Measurements from ENCODE around the gene MTMR3. TPM values are rescaled to one million over a fixed set of nuclear protein-coding genes. Genes with fewer than 3 reads are reported as not detected.

MTMR3 gene
- total RNA-seq, 1 experiment from 2014 or later: 26.8 TPM

DNA sequence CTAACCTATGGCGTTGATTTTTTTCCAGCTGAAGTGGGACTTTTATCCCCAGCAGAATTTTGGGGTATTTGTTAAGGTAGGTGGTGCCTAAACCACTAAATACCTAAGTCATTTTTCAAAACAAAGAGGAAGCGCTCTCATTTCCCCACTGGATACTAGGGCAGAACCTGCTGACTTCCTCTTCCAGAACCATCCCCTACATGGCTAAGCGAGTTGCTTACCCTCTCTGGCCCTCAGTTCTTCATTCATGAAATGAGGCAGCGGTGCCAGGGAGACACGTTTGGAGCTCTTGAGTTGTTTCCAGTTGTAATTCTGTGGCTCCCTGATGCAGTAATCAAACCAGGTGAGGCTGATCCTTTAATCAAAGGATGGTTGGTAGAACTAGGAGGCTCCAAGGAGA is 10.0 kb upstream of the MTMR3 start:
- no peak overlapping the region for H3K27ac ChIP-seq (ENCODE audit: low read length)

GRCh38 chr22:29873943-29874342 is 9.0 kb upstream of the MTMR3 start:
- H3K9me3 ChIP-seq (ENCODE audit: control insufficient read depth, insufficient read depth, low read depth, low read length): no peaks in the 10 kb centered on the region
- no peak overlapping the region for H3K27ac ChIP-seq (ENCODE audit: low read length)
- in situ Hi-C loops (cut with HindIII; ENCODE audit: low pct_unique_long_range_greater_than_20kb, low sequenced_read_pairs) (no loop called here), intact Hi-C loops (cut with micrococcal nuclease; ENCODE audit: unreplicated experiment) (no loop called here)
- no peak overlapping the region for H3K4me3 ChIP-seq (ENCODE audit: low read depth in 2 of 2, low read length in 2 of 2)
- TF ChIP-seq, protein P1, sequence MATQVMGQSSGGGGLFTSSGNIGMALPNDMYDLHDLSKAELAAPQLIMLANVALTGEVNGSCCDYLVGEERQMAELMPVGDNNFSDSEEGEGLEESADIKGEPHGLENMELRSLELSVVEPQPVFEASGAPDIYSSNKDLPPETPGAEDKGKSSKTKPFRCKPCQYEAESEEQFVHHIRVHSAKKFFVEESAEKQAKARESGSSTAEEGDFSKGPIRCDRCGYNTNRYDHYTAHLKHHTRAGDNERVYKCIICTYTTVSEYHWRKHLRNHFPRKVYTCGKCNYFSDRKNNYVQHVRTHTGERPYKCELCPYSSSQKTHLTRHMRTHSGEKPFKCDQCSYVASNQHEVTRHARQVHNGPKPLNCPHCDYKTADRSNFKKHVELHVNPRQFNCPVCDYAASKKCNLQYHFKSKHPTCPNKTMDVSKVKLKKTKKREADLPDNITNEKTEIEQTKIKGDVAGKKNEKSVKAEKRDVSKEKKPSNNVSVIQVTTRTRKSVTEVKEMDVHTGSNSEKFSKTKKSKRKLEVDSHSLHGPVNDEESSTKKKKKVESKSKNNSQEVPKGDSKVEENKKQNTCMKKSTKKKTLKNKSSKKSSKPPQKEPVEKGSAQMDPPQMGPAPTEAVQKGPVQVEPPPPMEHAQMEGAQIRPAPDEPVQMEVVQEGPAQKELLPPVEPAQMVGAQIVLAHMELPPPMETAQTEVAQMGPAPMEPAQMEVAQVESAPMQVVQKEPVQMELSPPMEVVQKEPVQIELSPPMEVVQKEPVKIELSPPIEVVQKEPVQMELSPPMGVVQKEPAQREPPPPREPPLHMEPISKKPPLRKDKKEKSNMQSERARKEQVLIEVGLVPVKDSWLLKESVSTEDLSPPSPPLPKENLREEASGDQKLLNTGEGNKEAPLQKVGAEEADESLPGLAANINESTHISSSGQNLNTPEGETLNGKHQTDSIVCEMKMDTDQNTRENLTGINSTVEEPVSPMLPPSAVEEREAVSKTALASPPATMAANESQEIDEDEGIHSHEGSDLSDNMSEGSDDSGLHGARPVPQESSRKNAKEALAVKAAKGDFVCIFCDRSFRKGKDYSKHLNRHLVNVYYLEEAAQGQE (IDR thresholded peaks at IDR 0.05; ENCODE audit: insufficient read depth in 1 of 2, low read depth in 2 of 2, low read length in 1 of 2): no peak
- TF ChIP-seq POLR2AphosphoS5 (IDR thresholded peaks at IDR 0.05; ENCODE audit: low read depth, low read length) (no peak), SIN3A (IDR thresholded peaks at IDR 0.05; ENCODE audit: borderline replicate concordance, insufficient read depth, low read depth, low read length) (no peak), TCF7L2 (IDR thresholded peaks at IDR 0.05; ENCODE audit: low read depth, low read length) (no peak), CTCF (IDR thresholded peaks at IDR 0.05) (no peak)
- ChIA-PET POLR2A (no interaction called here), CTCF (no interaction called here)
- no peaks in the 10 kb centered on the region for H3K27me3 ChIP-seq (ENCODE audit: control insufficient read depth, insufficient read depth, low read length)
- H3K36me3 ChIP-seq (ENCODE audit: control insufficient read depth, insufficient read depth, low read length): no peaks in the 10 kb centered on the region
- no peak for DNase-seq (ENCODE audit: low read depth, low spot score)
- ATAC-seq: no peak
- no TSS peak for BruUV-seq (replicated peaks)
- no peaks in the 10 kb centered on the region for H3K4me1 ChIP-seq (ENCODE audit: control insufficient read depth, insufficient read depth, low read length)

More for the DNA sequence above, 10.0 kb upstream of the MTMR3 start:
- ATAC-seq (no peak), DNase-seq (ENCODE audit: low read depth, low spot score) (no peak)
- no peak overlapping the region for H3K4me3 ChIP-seq (ENCODE audit: low read depth in 2 of 2, low read length in 2 of 2)
- in situ Hi-C loops (cut with HindIII; ENCODE audit: low pct_unique_long_range_greater_than_20kb, low sequenced_read_pairs) (no loop called here), intact Hi-C loops (cut with micrococcal nuclease; ENCODE audit: unreplicated experiment) (no loop called here)
- TF ChIP-seq CTCF (IDR thresholded peaks at IDR 0.05): no peak
- TF ChIP-seq, protein P1 (IDR thresholded peaks at IDR 0.05; ENCODE audit: insufficient read depth in 1 of 2, low read depth in 2 of 2, low read length in 1 of 2): no peak
- TF ChIP-seq POLR2AphosphoS5 (IDR thresholded peaks at IDR 0.05; ENCODE audit: low read depth, low read length): no peak
- TF ChIP-seq SIN3A (IDR thresholded peaks at IDR 0.05; ENCODE audit: borderline replicate concordance, insufficient read depth, low read depth, low read length): no peak
- no peak for TF ChIP-seq TCF7L2 (IDR thresholded peaks at IDR 0.05; ENCODE audit: low read depth, low read length)
- ChIA-PET CTCF (no interaction called here), POLR2A (no interaction called here)
- BruUV-seq (replicated peaks): no TSS peak
- no peaks in the 10 kb centered on the region for H3K4me1 ChIP-seq (ENCODE audit: control insufficient read depth, insufficient read depth, low read length)
- no peaks in the 10 kb centered on the region for H3K36me3 ChIP-seq (ENCODE audit: control insufficient read depth, insufficient read depth, low read length)
- H3K9me3 ChIP-seq (ENCODE audit: control insufficient read depth, insufficient read depth, low read depth, low read length): no peaks in the 10 kb centered on the region
- H3K27me3 ChIP-seq (ENCODE audit: control insufficient read depth, insufficient read depth, low read length): no peaks in the 10 kb centered on the region

Data from Panc1 (cell line).